ENCODE results near the gene AIG1. TPM values are rescaled to one million over a fixed set of nuclear protein-coding genes. Genes with fewer than 3 reads are reported as not detected.
A peak's percentile ranks its signal among the peaks of the same experiment; 100 is the strongest.
"Not testable (repeated sequence)": the region's sequence is repeated elsewhere in the genome, so short reads cannot be mapped to it uniquely, and the experiment has no call there.

The AIG1 gene
- total RNA-seq, 2 experiments from 2014 or later = 15.7 to 16.1 TPM

DNA sequence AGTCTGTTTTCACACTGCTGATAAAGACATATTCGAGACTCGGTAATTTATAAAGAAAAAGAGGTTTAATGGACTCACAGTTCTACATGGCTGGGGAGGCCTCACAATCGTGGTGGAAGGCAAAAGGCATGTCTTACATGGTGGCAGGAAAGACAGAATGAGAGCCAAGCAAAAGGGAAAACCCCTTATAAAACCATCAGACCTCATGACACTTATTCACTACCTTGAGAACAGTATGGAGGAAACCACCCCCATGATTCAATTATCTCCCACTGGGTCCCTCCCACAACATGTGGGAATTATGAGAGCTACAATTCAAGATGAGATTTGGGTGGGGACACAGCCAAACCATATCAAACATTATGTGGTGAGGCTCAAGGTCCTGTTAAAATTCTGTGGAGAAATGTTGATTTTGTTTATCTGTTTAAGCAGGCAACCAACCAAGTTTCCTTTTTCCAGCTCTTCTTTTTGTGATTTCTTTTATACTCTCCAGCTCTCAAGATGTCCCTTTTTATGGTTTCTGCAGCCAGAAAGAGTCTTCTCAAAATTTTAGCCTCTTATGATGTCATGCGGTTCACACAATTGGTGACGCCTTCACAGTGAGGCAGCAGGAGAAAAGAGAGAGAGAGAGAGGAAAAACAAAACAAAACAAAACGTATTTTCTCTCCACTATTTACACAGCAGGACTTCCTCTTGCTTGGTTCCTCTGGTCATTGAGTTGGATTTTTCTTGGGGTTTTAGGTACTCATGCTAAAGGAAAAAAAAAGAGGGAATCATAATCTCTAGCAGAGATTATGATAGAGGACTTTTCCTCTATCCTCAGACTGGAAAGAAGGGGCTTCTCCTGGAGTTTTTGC is 18.0 kb downstream of the AIG1 start:
- POLR2A ChIA-PET = no interaction called here
- H3K4me3 Mint-ChIP-seq = no peak overlapping the region
- no peak for DNase-seq
- H3K4me1 Mint-ChIP-seq (ENCODE audit: low read depth) = no peaks in the 10 kb centered on the region
- H3K27ac Mint-ChIP-seq = no peak overlapping the region
- H3K27me3 Mint-ChIP-seq = no peaks in the 10 kb centered on the region
- CTCF ChIA-PET = no interaction called here
- peaks cover 11% of the 10 kb centered on the region for H3K9me3 Mint-ChIP-seq
- intact Hi-C loops (cut with micrococcal nuclease) = no loop called here
- peaks cover 16% of the 10 kb centered on the region for H3K36me3 Mint-ChIP-seq

DNA sequence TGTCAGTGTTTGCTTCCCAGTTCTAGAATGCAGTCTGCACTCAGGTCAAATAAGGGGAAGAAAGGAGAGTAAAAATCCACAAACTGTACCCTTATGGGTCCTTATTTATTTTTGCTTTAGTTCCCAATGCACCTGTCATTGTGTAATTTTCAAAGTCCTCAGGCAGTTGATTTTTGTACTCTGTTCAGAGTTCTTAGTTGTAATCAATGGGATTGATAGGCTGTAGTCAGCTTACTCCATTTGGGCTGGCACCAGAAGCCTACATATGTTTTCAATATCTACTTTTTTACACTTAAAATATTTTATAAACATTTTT is 18.6 kb downstream of the AIG1 start:
- no peak overlapping the region for H3K27ac Mint-ChIP-seq
- H3K36me3 Mint-ChIP-seq = peaks cover 12% of the 10 kb centered on the region
- H3K27me3 Mint-ChIP-seq = no peaks in the 10 kb centered on the region
- H3K4me3 Mint-ChIP-seq = no peak overlapping the region
- ChIA-PET POLR2A (no interaction called here), CTCF (no interaction called here)
- no peaks in the 10 kb centered on the region for H3K4me1 Mint-ChIP-seq (ENCODE audit: low read depth)
- H3K9me3 Mint-ChIP-seq = peaks cover 8% of the 10 kb centered on the region
- no peak for DNase-seq
- intact Hi-C loops (cut with micrococcal nuclease) = no loop called here

DNA sequence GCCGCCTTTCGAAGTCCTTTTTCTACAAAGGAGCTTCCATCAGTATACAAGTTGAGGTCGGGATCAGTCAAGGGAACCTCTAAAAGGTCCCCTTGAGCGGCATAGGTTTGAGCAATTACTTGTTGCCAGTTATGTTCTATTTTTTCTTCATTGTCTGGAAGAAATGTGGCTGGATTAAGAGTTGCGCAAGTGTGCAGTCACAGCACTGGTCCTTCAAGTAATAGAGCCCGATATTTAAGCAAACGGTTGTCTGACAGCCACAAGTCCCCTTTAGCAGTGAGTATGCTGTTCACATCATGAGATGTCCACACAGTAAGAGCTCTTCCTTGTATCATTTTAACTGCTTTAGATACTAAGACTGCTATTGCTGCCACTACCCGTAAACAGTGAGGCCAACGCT is 21.6 kb downstream of the AIG1 start:
- H3K27me3 Mint-ChIP-seq; H3K36me3 Mint-ChIP-seq; intact Hi-C loops (cut with micrococcal nuclease): not testable (repeated sequence)

DNA sequence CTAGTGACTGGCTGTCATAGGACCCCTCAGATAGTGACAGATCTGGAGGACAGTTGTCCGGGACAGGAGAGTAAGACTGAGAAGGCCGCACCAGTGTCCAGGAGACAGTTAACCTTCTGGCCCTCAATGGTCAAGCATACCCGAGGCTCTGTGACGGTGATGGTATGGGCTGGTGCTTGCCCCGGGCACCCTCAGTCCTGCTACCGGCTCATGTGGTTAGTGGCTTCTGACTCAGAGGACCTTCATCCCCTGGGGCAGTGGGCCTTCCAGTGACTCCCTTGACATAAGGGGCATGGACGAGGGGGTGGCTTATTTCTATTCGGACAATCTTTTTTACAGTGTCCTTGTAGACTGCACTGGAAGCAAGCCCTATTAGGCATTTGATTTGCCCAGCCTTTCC is 23.3 kb downstream of the AIG1 start:
- intact Hi-C loops (cut with micrococcal nuclease); H3K36me3 Mint-ChIP-seq; H3K4me1 Mint-ChIP-seq (ENCODE audit: low read depth); H3K4me3 Mint-ChIP-seq; DNase-seq; H3K27me3 Mint-ChIP-seq; POLR2A ChIA-PET; H3K9me3 Mint-ChIP-seq; H3K27ac Mint-ChIP-seq; CTCF ChIA-PET: not testable (repeated sequence)

More for the DNA sequence above, 21.6 kb downstream of the AIG1 start:
- POLR2A ChIA-PET; H3K4me3 Mint-ChIP-seq; H3K27ac Mint-ChIP-seq; CTCF ChIA-PET; H3K4me1 Mint-ChIP-seq (ENCODE audit: low read depth); DNase-seq; H3K9me3 Mint-ChIP-seq: not testable (repeated sequence)

DNA sequence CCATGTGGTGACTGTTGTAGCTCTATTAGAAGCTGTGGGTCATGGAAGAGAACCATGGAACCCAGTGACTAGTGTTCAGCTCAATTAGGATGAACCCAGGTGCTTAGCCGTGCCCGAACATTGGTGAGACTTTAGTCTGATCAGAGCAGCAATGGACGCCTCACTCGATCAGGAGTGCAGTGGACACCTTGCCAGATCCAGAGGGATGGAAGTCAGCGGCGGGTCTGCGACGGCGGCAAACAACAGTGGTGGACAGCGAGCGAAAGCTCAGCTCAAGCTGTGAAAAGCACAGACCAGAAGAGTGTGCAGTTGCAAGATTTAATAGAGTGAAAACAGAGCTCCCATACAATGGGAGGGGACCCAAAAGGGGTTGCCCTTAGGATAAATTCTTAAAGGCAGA is 26.6 kb downstream of the AIG1 start:
- H3K27ac Mint-ChIP-seq; H3K36me3 Mint-ChIP-seq; POLR2A ChIA-PET; DNase-seq; H3K4me3 Mint-ChIP-seq; H3K27me3 Mint-ChIP-seq; H3K9me3 Mint-ChIP-seq; intact Hi-C loops (cut with micrococcal nuclease); H3K4me1 Mint-ChIP-seq (ENCODE audit: low read depth): not testable (repeated sequence)
- CTCF ChIA-PET = interaction anchor here (0.6 kb wide), 1 partner anchor 41 kb away, joined by 3 read pairs; no protein-coding TSS in a partner anchor

DNA sequence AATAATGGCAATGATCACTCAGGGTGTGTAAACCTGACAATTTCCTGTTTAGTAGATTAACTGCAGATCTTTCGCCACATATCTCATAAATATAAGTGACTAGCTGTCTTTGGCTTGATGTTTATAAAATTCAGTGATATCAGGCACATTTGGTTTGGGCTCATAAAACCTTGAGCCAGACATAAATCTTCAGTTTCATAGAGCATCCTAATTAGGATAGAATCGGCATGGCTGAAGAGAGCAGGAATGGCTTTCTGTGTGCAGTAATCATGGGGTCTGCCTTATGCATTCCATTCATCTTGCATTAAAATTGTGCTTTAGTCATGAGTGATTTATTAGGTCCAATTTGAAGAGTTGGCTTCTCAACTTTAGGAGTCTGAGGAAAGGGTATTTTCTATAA is 27.2 kb downstream of the AIG1 start:
- POLR2A ChIA-PET = no interaction called here
- no peak overlapping the region for H3K27ac Mint-ChIP-seq
- no peaks in the 10 kb centered on the region for H3K27me3 Mint-ChIP-seq
- CTCF ChIA-PET = no interaction called here
- no peaks in the 10 kb centered on the region for H3K4me1 Mint-ChIP-seq (ENCODE audit: low read depth)
- no peak overlapping the region for H3K4me3 Mint-ChIP-seq
- no peak for DNase-seq
- no peaks in the 10 kb centered on the region for H3K36me3 Mint-ChIP-seq
- intact Hi-C loops (cut with micrococcal nuclease) = no loop called here
- H3K9me3 Mint-ChIP-seq = no peaks in the 10 kb centered on the region

DNA sequence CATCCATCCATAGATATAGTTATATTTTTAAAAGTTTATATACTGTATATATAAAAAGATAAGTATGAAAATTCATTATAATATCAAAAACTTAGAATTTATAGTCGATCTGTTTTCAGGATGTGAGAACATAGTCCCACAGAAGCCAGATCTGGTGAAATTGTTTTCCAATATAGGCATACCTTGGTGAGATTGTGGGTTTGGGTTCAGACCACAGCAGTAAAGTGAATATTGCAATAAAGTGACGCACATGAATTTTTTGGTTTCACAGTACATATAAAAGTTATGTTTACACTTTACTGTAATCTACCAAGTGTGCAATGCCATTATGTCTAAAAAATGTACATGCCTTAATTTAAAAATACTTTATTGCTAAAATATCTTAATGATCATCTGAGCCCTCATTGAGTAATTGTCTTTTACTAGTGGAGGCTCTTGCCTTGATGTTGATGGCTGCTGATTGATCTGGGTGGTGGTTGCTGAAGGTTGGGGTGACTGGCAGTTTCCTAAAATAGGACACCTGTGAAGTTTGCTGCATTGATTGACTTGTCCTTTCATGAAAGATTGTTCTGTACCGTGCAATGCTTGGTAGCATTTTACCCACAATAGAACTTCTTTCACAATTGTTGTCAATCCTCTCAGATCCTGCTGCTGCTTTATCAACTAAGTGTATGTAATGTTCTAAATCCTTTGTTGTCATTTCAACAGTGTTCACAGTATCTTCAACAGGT is 29.8 kb downstream of the AIG1 start:
- Mint-ChIP-seq H3K36me3 (no peaks in the 10 kb centered on the region), H3K9me3 (no peaks in the 10 kb centered on the region), H3K4me3 (no peak overlapping the region), H3K4me1 (ENCODE audit: low read depth) (peaks cover 3% of the 10 kb centered on the region), H3K27ac (no peak overlapping the region), H3K27me3 (no peaks in the 10 kb centered on the region)
- no peak for DNase-seq
- ChIA-PET POLR2A (no interaction called here), CTCF (no interaction called here)
- intact Hi-C loops (cut with micrococcal nuclease) = no loop called here

DNA sequence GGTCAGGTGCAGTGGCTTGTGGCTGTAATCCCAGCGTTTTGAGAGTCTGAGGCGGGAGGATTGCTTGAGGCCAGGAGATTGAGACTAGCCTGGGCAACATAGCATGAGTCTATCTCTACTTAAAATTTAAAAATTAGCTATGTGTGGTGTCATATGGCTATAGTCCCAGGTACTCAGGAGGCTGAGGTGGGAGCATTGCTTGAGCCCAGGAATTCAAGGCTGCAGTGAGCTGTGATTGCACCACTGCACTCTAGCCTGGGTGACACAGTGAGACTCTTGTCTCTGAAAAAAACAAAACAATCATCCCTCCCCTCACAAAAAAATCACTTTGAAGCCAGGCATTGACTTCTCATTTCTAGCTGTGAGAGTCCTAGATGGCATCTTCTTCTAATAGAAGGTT is 32.1 kb downstream of the AIG1 start:
- POLR2A ChIA-PET = no interaction called here
- H3K36me3 Mint-ChIP-seq = no peaks in the 10 kb centered on the region
- H3K4me1 Mint-ChIP-seq (ENCODE audit: low read depth) = peaks cover 6% of the 10 kb centered on the region
- intact Hi-C loops (cut with micrococcal nuclease) = no loop called here
- H3K4me3 Mint-ChIP-seq = no peak overlapping the region
- DNase-seq = no peak
- H3K27me3 Mint-ChIP-seq = no peaks in the 10 kb centered on the region
- no peak overlapping the region for H3K27ac Mint-ChIP-seq
- no peaks in the 10 kb centered on the region for H3K9me3 Mint-ChIP-seq
- CTCF ChIA-PET = no interaction called here

DNA sequence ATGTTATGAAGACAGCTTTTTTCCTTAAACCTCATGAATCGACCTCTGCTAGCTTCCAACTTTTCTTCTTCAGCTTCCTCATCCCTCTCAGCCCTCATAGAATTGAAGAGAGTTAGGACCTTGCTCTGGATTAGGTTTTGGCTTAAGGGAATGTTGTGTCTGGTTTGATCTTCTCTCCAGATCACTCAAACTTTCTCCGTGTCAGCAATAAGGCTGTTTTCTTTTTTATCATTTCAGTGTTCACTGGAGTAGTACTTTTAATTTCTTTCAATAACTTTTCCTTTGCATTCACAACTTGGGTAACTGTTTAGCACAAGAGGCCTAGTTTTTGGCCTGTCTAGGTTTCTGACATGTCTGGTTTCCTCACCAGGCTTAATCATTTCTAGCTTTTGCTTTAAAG is 32.6 kb downstream of the AIG1 start:
- Mint-ChIP-seq H3K27ac (no peak overlapping the region), H3K9me3 (no peaks in the 10 kb centered on the region), H3K36me3 (no peaks in the 10 kb centered on the region), H3K4me1 (ENCODE audit: low read depth) (peaks cover 6% of the 10 kb centered on the region), H3K27me3 (no peaks in the 10 kb centered on the region), H3K4me3 (no peak overlapping the region)
- POLR2A ChIA-PET = no interaction called here
- CTCF ChIA-PET = no interaction called here
- DNase-seq = no peak
- intact Hi-C loops (cut with micrococcal nuclease) = no loop called here

DNA sequence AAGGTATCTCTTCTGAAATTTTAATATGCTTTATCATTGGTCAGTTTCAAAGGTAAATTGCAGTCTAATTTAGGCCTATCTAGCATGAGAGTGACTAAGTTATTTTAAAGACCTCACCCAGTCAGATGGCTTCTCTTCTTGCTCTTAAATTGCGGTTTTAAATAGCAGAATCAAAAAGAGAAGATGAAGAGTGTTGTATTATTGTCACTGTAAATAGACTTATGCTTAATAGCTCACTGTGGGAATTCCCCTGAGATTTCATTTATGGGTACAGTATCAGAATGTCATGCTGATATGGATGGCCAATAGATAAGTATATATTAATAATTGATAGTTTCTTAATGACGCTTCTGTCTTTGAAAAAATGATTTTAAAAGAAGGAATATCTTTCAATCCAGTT is 35.7 kb downstream of the AIG1 start:
- ChIA-PET POLR2A (no interaction called here), CTCF (interaction anchor here (1.2 to 1.6 kb wide), 2 partner anchors 9 to 331 kb away, joined by 4 read pairs; no protein-coding TSS in a partner anchor)
- intact Hi-C loops (cut with micrococcal nuclease) = loop anchor here (5.0 kb wide), 2 partner anchors 34 to 41 kb away; partner anchors contain the start of gene AIG1
- DNase-seq = no peak
- H3K27me3 Mint-ChIP-seq = no peaks in the 10 kb centered on the region
- peaks cover 6% of the 10 kb centered on the region for H3K4me1 Mint-ChIP-seq (ENCODE audit: low read depth)
- H3K4me3 Mint-ChIP-seq = no peak overlapping the region
- no peaks in the 10 kb centered on the region for H3K9me3 Mint-ChIP-seq
- no peak overlapping the region for H3K27ac Mint-ChIP-seq
- peaks cover 2% of the 10 kb centered on the region for H3K36me3 Mint-ChIP-seq

DNA sequence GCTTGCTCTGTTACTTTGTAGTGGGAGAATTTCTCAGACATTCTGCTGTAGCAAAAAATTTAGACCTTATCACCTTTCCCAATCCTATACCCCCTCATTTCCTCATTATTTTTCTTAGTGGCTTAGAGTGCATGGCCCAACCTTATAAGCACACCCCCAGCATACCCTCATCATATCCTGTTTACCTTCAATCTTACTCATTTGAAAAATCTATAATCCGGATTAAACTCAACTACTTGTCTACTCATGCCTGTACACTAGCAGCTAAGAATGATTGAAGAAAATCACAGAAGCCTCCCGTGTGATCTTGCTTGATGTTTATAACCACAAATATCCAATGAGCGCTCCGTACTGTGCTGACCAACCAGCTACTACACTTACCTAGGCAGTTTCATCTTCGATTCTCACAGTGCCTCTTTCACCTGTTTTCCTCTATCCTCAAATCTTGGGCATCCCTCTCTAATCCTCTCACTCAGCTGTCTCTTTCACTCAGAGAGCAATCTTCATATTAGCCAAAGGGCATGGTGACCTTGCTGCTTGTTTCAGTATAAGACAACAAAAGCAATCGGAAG is 36.6 kb downstream of the AIG1 start:
- Mint-ChIP-seq H3K9me3 (no peaks in the 10 kb centered on the region), H3K4me3 (no peak overlapping the region), H3K4me1 (ENCODE audit: low read depth) (peaks cover 6% of the 10 kb centered on the region), H3K36me3 (peaks cover 2% of the 10 kb centered on the region), H3K27me3 (no peaks in the 10 kb centered on the region), H3K27ac (no peak overlapping the region)
- CTCF ChIA-PET = interaction anchor here (1.6 kb wide), 1 partner anchor 330 kb away, joined by 4 read pairs; no protein-coding TSS in a partner anchor
- DNase-seq = peak; percentile 15
- POLR2A ChIA-PET = no interaction called here
- intact Hi-C loops (cut with micrococcal nuclease) = loop anchor here (5.0 kb wide), 2 partner anchors 35 to 40 kb away; partner anchors contain the start of gene AIG1

DNA sequence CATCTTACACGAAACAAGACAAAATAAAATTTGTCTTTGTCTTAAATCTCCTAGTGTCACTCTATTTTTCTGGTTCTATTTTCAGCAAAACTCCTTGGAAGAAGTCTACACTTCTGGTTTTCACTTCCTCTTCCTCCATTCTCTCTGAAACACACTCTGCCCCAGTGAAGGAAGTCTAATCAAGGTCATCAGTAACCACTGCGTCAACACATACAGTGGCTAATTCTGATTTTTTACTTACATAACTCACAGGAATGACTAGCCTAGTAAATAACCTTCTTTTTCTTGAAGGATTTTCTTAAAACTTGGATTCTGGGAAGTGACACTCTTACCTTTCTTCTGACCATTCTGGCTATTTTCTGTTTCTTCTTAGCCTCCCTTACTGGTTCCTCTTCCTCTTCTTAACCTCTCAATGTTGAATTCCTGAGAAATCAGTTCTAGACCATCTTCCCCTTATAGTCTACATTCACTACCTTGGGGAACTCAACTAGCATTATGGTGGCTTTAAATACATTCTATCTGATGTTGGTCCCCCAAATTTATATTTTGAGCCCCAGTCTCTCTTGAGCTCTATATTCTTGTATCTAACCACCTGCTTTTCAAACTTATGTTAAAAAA is 37.5 kb downstream of the AIG1 start:
- Mint-ChIP-seq H3K4me3 (no peak overlapping the region), H3K9me3 (no peaks in the 10 kb centered on the region), H3K4me1 (ENCODE audit: low read depth) (peaks cover 6% of the 10 kb centered on the region), H3K27ac (no peak overlapping the region), H3K36me3 (peaks cover 2% of the 10 kb centered on the region), H3K27me3 (no peaks in the 10 kb centered on the region)
- POLR2A ChIA-PET = no interaction called here
- CTCF ChIA-PET = interaction anchor here (1.3 to 1.6 kb wide), 2 partner anchors 72 to 329 kb away, joined by 3 to 4 read pairs; no protein-coding TSS in a partner anchor
- intact Hi-C loops (cut with micrococcal nuclease) = loop anchor here (5.0 kb wide), 2 partner anchors 36 to 39 kb away; partner anchors contain the start of gene AIG1
- DNase-seq = no peak

Data from activated CD4-positive, alpha-beta memory T cell treated with anti-CD3 and anti-CD28 coated beads for 36 hours (primary cell).